ENCODE measurements around the gene NPAS3.

DNA sequence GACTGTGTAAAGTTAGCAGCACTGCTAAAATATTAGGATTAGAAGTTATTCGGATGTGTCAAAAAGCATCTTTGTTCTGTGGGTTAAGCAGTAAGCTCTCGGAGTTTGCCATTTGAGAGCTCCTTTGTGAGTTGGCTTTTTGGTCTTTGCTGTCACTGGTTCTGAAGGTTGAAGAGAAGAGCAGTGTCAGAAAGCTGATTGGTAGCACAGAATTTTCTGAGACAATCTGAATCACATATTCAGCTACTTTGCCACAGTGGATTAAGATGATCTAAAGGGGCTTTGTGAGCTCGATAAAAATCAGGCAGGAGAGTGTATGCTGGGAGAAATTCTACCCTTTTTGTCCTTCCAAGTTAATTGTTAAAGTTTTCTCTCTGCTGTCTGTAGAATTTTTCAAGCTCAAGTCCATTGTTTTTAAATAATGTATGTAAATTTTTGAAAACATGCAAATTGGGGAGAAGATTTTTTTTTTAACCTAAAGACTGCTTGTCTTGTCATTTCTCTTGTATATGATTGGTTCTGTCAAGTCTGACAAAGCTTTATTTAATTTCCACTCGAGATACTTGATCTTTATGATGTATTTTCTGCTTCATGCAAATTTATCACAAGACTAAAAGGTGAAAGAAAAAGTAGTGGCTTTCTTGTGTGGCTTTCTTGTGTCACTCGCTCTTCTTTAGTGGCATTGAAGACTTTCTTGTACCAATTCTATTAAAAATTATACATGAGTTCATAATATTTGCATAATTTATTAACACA, 704.9 kb downstream of the NPAS3 start:
- TF ChIP-seq, protein P1, sequence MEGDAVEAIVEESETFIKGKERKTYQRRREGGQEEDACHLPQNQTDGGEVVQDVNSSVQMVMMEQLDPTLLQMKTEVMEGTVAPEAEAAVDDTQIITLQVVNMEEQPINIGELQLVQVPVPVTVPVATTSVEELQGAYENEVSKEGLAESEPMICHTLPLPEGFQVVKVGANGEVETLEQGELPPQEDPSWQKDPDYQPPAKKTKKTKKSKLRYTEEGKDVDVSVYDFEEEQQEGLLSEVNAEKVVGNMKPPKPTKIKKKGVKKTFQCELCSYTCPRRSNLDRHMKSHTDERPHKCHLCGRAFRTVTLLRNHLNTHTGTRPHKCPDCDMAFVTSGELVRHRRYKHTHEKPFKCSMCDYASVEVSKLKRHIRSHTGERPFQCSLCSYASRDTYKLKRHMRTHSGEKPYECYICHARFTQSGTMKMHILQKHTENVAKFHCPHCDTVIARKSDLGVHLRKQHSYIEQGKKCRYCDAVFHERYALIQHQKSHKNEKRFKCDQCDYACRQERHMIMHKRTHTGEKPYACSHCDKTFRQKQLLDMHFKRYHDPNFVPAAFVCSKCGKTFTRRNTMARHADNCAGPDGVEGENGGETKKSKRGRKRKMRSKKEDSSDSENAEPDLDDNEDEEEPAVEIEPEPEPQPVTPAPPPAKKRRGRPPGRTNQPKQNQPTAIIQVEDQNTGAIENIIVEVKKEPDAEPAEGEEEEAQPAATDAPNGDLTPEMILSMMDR (IDR thresholded peaks at IDR 0.05): no peak
- no peak for TF ChIP-seq ZFX (IDR thresholded peaks at IDR 0.05; ENCODE audit: borderline replicate concordance)

All from 22Rv1 (cell line).